Caco-2 (cell line): ENCODE data around the gene CTXND1. TPM values are rescaled to one million over a fixed set of nuclear protein-coding genes. Genes with fewer than 3 reads are reported as not detected.

ENCODE experiments used
- BruUV-seq: library from RNA; stranded (reverse); fragments of 400-500 nt; replicated peaks from 2 replicates; lab custom pipeline; 2021; lab: Mats Ljungman, UMichigan
- CTCF ChIA-PET: fragments of 300-600 bp; sonication (Branson Sonifier 250); formaldehyde crosslinking; loops from one replicate; lab custom pipeline; 2022; ENCODE audit warnings: antibody characterized with exemption; lab: Charles Lee
- POLR2A ChIA-PET: fragments of 300-600 bp; sonication (Branson Sonifier 250); formaldehyde crosslinking; loops from one replicate; lab custom pipeline; 2022; ENCODE audit warnings: antibody characterized with exemption; lab: Charles Lee
- DNase-seq, 2 experiments: peaks; one replicate each; pipeline versions ENCODE4 v3.0.0 to v3.0.0-alpha.2; 2020 to 2022
- H3K27me3 ChIP-seq: replicated peaks from 2 replicates; pipeline ENCODE4 v1.6.0; 2011; ENCODE audit warnings: low read length; ENCODE audit not compliant: control insufficient read depth, insufficient read depth
- H3K36me3 ChIP-seq: 2 replicates; pipeline ENCODE4 v1.5.1; 2011; ENCODE audit warnings: low read length; ENCODE audit not compliant: control insufficient read depth, insufficient read depth
- H3K4me1 ChIP-seq: fragments of 250-450 bp; sonication (Bioruptor Pico); 2 replicates; pipeline ENCODE4 v1.5.1; 2020; ENCODE audit warnings: mild to moderate bottlenecking
- H3K4me3 ChIP-seq: 2 replicates; pipeline ENCODE4 v1.5.1; 2011; ENCODE audit warnings: low read depth, mild to moderate bottlenecking, control low read depth, low read length
- H3K9me3 ChIP-seq: fragments of 250-450 bp; sonication (Bioruptor Pico); 2 replicates; pipeline ENCODE4 v1.5.1; 2020; ENCODE audit warnings: mild to moderate bottlenecking, moderate library complexity
- H3K27ac Mint-ChIP-seq: one replicate; pipeline ENCODE4 v1.8.0; 2022; ENCODE audit warnings: mixed read lengths; ENCODE audit not compliant: unreplicated experiment
- H3K27me3 Mint-ChIP-seq: one replicate; pipeline ENCODE4 v1.8.0; 2022; ENCODE audit warnings: mixed read lengths; ENCODE audit not compliant: insufficient read depth, unreplicated experiment
- H3K36me3 Mint-ChIP-seq: one replicate; pipeline ENCODE4 v1.8.0; 2022; ENCODE audit warnings: mild to moderate bottlenecking, mixed read lengths; ENCODE audit not compliant: insufficient read depth, unreplicated experiment
- H3K4me1 Mint-ChIP-seq: one replicate; pipeline ENCODE4 v1.8.0; 2022; ENCODE audit warnings: low read depth, mixed read lengths; ENCODE audit not compliant: unreplicated experiment
- H3K4me3 Mint-ChIP-seq: one replicate; pipeline ENCODE4 v1.8.0; 2022; ENCODE audit warnings: mild to moderate bottlenecking, moderate library complexity, mixed read lengths; ENCODE audit not compliant: unreplicated experiment
- H3K9me3 Mint-ChIP-seq: one replicate; pipeline ENCODE4 v1.8.0; 2022; ENCODE audit warnings: mixed read lengths; ENCODE audit not compliant: unreplicated experiment
- intact Hi-C: fragments of 100-400 bp; cut with micrococcal nuclease; formaldehyde crosslinking; loops from one replicate; pipeline ENCODE4 v1.10.0; 2022; ENCODE audit not compliant: unreplicated experiment
- total RNA-seq: library from RNA; stranded (reverse); gene quantifications from 2 replicates; pipeline ENCODE4 v1.2.3, GENCODE V29; 2022
- TF ChIP-seq, protein P1 (sequence below), 2 experiments: fragments of 200-600 bp in 1 of 2; IDR thresholded peaks; 1 replicate in 1 of 2; 2 replicates in 1 of 2; pipeline versions ENCODE4 v1.5.1 to v1.8.0; 2011 to 2022; ENCODE audit warnings: antibody characterized with exemption in 1 of 2, control low read depth in 1 of 2, inconsistent platforms in 1 of 2, low read depth in 1 of 2, low read length in 1 of 2, mild to moderate bottlenecking in 1 of 2, moderate library complexity in 1 of 2; ENCODE audit not compliant: insufficient read depth in 1 of 2, severe bottlenecking in 1 of 2, unreplicated experiment in 1 of 2

The CTXND1 gene
- total RNA-seq, 1 experiment from 2014 or later, result 0.05 TPM

DNA sequence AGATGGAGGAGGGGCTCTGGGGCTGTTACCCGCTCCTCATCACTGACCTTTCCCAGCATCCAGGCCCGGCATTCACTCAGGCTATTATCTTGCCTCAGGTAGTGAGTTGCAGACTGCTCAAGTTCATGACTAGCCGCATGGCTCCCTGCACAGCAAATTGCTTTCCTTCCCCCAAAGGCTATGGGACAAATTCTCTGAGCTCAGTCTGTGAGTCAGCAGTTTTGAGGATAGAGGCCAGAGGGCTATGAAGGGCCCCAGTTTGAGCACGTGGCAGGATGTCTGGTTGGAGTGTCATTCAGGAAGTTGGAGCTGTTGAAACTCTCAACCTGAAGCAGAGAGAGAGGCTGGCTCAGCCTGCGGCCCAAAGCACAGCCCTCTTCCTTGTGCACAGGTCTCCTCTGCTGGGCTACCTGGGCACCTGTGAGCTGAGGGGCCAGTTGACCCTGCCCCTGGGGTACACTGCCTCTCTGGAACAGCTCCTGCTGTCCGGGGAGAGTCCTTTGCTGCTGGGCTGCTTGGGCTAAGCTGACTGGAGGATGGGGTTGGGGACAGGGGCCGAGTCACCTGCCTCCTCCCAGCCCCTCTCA lies 91.3 kb downstream of the CTXND1 start:
- no peak overlapping the region for H3K27ac Mint-ChIP-seq
- no peaks in the 10 kb centered on the region for H3K27me3 Mint-ChIP-seq
- H3K27me3 ChIP-seq, result no peaks in the 10 kb centered on the region
- ChIA-PET CTCF (no interaction called here), POLR2A (no interaction called here)
- no peaks in the 10 kb centered on the region for H3K4me1 ChIP-seq
- no peaks in the 10 kb centered on the region for H3K9me3 Mint-ChIP-seq
- peaks cover 1% of the 10 kb centered on the region; the same call in 1 of the 2 replicates for H3K36me3 ChIP-seq
- BruUV-seq, result no TSS peak
- no peaks in the 10 kb centered on the region for H3K36me3 Mint-ChIP-seq
- H3K9me3 ChIP-seq, result no peaks in the 10 kb centered on the region
- TF ChIP-seq, protein P1, sequence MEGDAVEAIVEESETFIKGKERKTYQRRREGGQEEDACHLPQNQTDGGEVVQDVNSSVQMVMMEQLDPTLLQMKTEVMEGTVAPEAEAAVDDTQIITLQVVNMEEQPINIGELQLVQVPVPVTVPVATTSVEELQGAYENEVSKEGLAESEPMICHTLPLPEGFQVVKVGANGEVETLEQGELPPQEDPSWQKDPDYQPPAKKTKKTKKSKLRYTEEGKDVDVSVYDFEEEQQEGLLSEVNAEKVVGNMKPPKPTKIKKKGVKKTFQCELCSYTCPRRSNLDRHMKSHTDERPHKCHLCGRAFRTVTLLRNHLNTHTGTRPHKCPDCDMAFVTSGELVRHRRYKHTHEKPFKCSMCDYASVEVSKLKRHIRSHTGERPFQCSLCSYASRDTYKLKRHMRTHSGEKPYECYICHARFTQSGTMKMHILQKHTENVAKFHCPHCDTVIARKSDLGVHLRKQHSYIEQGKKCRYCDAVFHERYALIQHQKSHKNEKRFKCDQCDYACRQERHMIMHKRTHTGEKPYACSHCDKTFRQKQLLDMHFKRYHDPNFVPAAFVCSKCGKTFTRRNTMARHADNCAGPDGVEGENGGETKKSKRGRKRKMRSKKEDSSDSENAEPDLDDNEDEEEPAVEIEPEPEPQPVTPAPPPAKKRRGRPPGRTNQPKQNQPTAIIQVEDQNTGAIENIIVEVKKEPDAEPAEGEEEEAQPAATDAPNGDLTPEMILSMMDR (IDR thresholded peaks at IDR 0.05; ENCODE audit: insufficient read depth in 1 of 2, low read depth in 1 of 2, low read length in 1 of 2, severe bottlenecking in 1 of 2, unreplicated experiment in 1 of 2), result no peak
- H3K4me1 Mint-ChIP-seq, result no peaks in the 10 kb centered on the region
- no peak overlapping the region for H3K4me3 Mint-ChIP-seq
- H3K4me3 ChIP-seq, result no peak overlapping the region
- intact Hi-C loops, result no loop called here
- no peak for DNase-seq

DNA sequence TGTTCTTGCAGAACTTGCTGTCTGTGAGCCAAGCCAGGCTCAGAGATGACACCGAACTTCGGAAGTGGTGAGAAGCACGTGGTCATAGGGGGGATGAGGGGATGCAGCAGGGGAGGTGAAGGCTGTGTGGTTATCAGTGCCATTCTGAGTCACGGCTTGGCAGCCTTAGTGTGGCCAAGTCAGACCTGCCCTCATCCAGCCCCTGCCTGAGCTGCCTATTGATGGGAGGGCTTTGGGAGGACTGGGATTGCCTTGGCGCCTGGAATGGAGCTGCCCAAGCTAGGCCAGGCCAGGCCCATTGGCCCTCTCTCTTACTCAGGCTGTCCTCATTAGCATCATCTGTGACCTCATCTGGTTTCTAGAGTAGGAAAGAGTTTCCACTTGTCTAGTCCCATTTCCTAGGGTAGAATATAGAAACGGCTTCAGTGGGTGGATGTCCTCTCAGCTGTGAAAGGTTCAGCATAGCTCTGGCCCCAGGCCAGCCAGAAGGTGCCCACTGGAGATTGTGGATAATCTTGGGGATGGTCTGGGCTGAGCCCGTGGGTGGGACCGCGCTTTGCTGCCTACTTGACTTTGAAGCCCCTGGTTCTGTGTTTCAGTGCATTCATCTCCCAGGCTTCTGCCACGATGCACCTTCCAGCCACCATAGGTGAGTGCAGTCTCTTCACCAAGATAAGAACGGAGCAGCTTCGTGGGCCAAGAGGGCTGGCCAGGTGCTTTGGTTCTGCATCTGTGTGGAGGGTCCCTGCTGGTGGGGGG lies 92.0 kb downstream of the CTXND1 start:
- POLR2A ChIA-PET, result no interaction called here
- H3K27me3 ChIP-seq, result no peaks in the 10 kb centered on the region
- Mint-ChIP-seq H3K9me3 (no peaks in the 10 kb centered on the region), H3K4me3 (no peak overlapping the region), H3K36me3 (no peaks in the 10 kb centered on the region), H3K4me1 (no peaks in the 10 kb centered on the region), H3K27ac (no peak overlapping the region), H3K27me3 (no peaks in the 10 kb centered on the region)
- H3K9me3 ChIP-seq, result no peaks in the 10 kb centered on the region
- peaks cover 1% of the 10 kb centered on the region; the same call in 1 of the 2 replicates for H3K36me3 ChIP-seq
- no peaks in the 10 kb centered on the region for H3K4me1 ChIP-seq
- no peak for DNase-seq
- intact Hi-C loops, result loop anchor here (10.0 kb wide), 1 partner anchor 235 kb away; no protein-coding TSS in a partner anchor
- no peak overlapping the region for H3K4me3 ChIP-seq
- CTCF ChIA-PET, result no interaction called here
- TF ChIP-seq, protein P1 (IDR thresholded peaks at IDR 0.05; ENCODE audit: insufficient read depth in 1 of 2, low read depth in 1 of 2, low read length in 1 of 2, severe bottlenecking in 1 of 2, unreplicated experiment in 1 of 2), result no peak
- BruUV-seq, result no TSS peak

DNA sequence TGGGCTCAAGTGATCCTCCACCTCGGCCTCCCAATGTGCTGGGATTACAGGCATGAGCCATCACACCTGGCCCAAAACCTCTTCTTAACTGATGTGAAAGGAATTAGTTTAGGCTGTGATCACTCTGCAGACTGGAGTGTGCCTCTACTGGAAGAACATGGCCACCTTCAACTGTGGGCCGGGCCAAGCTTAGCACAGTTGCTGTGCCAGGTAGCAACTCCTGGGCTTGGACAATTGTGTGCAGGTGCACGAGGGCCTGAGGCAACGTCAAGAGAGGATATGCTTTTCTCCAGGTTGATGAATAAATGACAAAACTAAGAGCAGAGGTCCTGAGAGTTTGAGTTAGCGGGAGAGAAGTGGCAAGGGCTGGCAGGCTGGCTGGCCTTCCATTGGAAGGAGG lies 92.7 kb downstream of the CTXND1 start:
- intact Hi-C loops, result loop anchor here (10.0 kb wide), 1 partner anchor 234 kb away; no protein-coding TSS in a partner anchor

More for the DNA sequence above, 92.7 kb downstream of the CTXND1 start:
- Histone ChIP-seq H3K27me3 (no peaks in the 10 kb centered on the region), H3K36me3 (peaks cover 1% of the 10 kb centered on the region; the same call in 1 of the 2 replicates), H3K9me3 (no peaks in the 10 kb centered on the region), H3K4me1 (peaks cover under 1% of the 10 kb centered on the region; the same call in 1 of the 2 replicates), H3K4me3 (no peak overlapping the region)
- Mint-ChIP-seq H3K9me3 (no peaks in the 10 kb centered on the region), H3K4me3 (no peak overlapping the region), H3K4me1 (no peaks in the 10 kb centered on the region), H3K36me3 (no peaks in the 10 kb centered on the region), H3K27ac (no peak overlapping the region), H3K27me3 (no peaks in the 10 kb centered on the region)
- ChIA-PET CTCF (no interaction called here), POLR2A (no interaction called here)
- BruUV-seq, result no TSS peak
- DNase-seq, result no peak
- TF ChIP-seq, protein P1 (IDR thresholded peaks at IDR 0.05; ENCODE audit: insufficient read depth in 1 of 2, low read depth in 1 of 2, low read length in 1 of 2, severe bottlenecking in 1 of 2, unreplicated experiment in 1 of 2), result no peak
